Endothelial cell of umbilical vein (primary cell): ENCODE results near the gene NGF. TPM values are rescaled to one million over a fixed set of nuclear protein-coding genes. Genes with fewer than 3 reads are reported as not detected.

Experiments used
- BruUV-seq: library from RNA; stranded (reverse); fragments of 400-500 nt; replicated peaks from 2 replicates; lab custom pipeline; 2021; lab: Mats Ljungman, UMichigan
- CTCF ChIA-PET: fragments of 300-600, 350-600 bp; sonication (Branson Sonifier 250); formaldehyde crosslinking; loops from one replicate; lab custom pipeline; 2021; ENCODE audit warnings: antibody characterized with exemption, inconsistent platforms; lab: Charles Lee
- POLR2A ChIA-PET: fragments of 300-600, 350-600 bp; sonication (Branson Sonifier 250); formaldehyde crosslinking; loops from one replicate; lab custom pipeline; 2021; ENCODE audit warnings: antibody characterized with exemption, inconsistent platforms; lab: Charles Lee
- DNase-seq: peaks from one replicate; pipeline ENCODE4 v3.0.0-alpha.2; 2011; ENCODE audit warnings: low read depth, low spot score
- FAIRE-seq: peaks from 2 replicates; lab custom pipeline; 2011; peaks lifted over from hg19 to GRCh38; lab: Jason Lieb, UNC
- H2AFZ ChIP-seq: 2 replicates; pipeline ENCODE4 v1.6.0; 2012; ENCODE audit warnings: low read depth, low read length, control low read depth, inconsistent platforms
- H3K27ac ChIP-seq: 2 replicates; pipeline ENCODE4 v1.5.1; 2011; ENCODE audit warnings: low read depth, mild to moderate bottlenecking, control low read depth, low read length, moderate library complexity; ENCODE audit not compliant: insufficient read depth
- H3K27me3 ChIP-seq, 2 experiments: 2 replicates each; pipeline versions ENCODE4 v1.6.0 to v1.6.1; 2011; ENCODE audit warnings: low read length in 2 of 2, mixed read lengths in 1 of 2; ENCODE audit not compliant: control insufficient read depth in 2 of 2, insufficient read depth in 2 of 2
- H3K36me3 ChIP-seq, 2 experiments: 2 replicates in 1 of 2; 3 replicates in 1 of 2; pipeline ENCODE4 v1.5.1; 2011; ENCODE audit warnings: low read length in 2 of 2, mild to moderate bottlenecking in 1 of 2, moderate library complexity in 1 of 2; ENCODE audit not compliant: control insufficient read depth in 2 of 2, insufficient read depth in 2 of 2; ENCODE audit errors: extremely low read depth in 1 of 2
- H3K4me1 ChIP-seq: 3 replicates; pipeline ENCODE4 v1.5.1; 2011; ENCODE audit warnings: mild to moderate bottlenecking, low read length; ENCODE audit not compliant: control insufficient read depth, insufficient read depth; ENCODE audit errors: extremely low read depth
- H3K4me2 ChIP-seq: 2 replicates; pipeline ENCODE4 v1.6.1; 2011; ENCODE audit warnings: low read length, control low read depth, mixed read lengths; ENCODE audit not compliant: insufficient read depth
- H3K4me3 ChIP-seq, 3 experiments: fragments of 200-600 bp in 1 of 3; sonication (generic), shearing (Covaris generic) in 1 of 3; replicated peaks in 1 of 3; 2 replicates each; pipeline ENCODE4 v1.5.1; 2011 to 2016; ENCODE audit warnings: control low read depth in 3 of 3, low read length in 3 of 3, mild to moderate bottlenecking in 2 of 3, inconsistent platforms in 1 of 3, low read depth in 1 of 3, moderate library complexity in 1 of 3; ENCODE audit not compliant: insufficient read depth in 1 of 3
- H3K79me2 ChIP-seq: 2 replicates; pipeline ENCODE4 v1.6.0; 2012; ENCODE audit warnings: low read length, inconsistent platforms; ENCODE audit not compliant: control insufficient read depth, insufficient read depth
- H3K9ac ChIP-seq: replicated peaks from 2 replicates; pipeline ENCODE3; 2011; ENCODE audit warnings: low read length, control low read depth; ENCODE audit not compliant: insufficient read depth; ENCODE audit errors: extremely low read depth
- H3K9me1 ChIP-seq: replicated peaks from 3 replicates; pipeline ENCODE4 v1.6.0; 2011; ENCODE audit warnings: mild to moderate bottlenecking, low read length; ENCODE audit not compliant: control insufficient read depth, insufficient read depth; ENCODE audit errors: extremely low read depth
- H3K9me3 ChIP-seq: replicated peaks from 2 replicates; pipeline ENCODE4 v1.5.1; 2012; ENCODE audit warnings: low read length, inconsistent platforms; ENCODE audit not compliant: control insufficient read depth, insufficient read depth
- H4K20me1 ChIP-seq: replicated peaks from 2 replicates; pipeline ENCODE3; 2011; ENCODE audit warnings: mild to moderate bottlenecking, low read length; ENCODE audit not compliant: control insufficient read depth, insufficient read depth; ENCODE audit errors: extremely low read depth
- CTCF ChIP-seq, 2 donors: IDR thresholded peaks; 1 replicate in 1 of 2; 2 replicates in 1 of 2; pipeline ENCODE4 v1.5.1; 2011; ENCODE audit warnings: low read length in 2 of 2, mild to moderate bottlenecking in 2 of 2, moderate library complexity in 2 of 2, control low read depth in 1 of 2, inconsistent platforms in 1 of 2, low read depth in 1 of 2; ENCODE audit not compliant: insufficient read depth in 1 of 2; ENCODE audit errors: extremely low read depth in 1 of 2
- EZH2 ChIP-seq: IDR thresholded peaks from 2 replicates; pipeline ENCODE4 v1.6.1; 2012; ENCODE audit warnings: borderline replicate concordance, low read depth, mild to moderate bottlenecking, moderate library complexity, low read length, inconsistent platforms; ENCODE audit not compliant: severe bottlenecking
- FOS ChIP-seq: IDR thresholded peaks from 2 replicates; pipeline ENCODE4 v1.6.1; 2011; ENCODE audit warnings: mild to moderate bottlenecking, low read length, moderate library complexity, borderline replicate concordance; ENCODE audit not compliant: insufficient read depth
- GATA2 ChIP-seq: IDR thresholded peaks from 2 replicates; pipeline ENCODE4 v1.7.0; 2011; ENCODE audit warnings: low read depth, mild to moderate bottlenecking, moderate library complexity, mixed read lengths, low read length; ENCODE audit not compliant: insufficient read length, insufficient read depth
- JUN ChIP-seq: IDR thresholded peaks from 2 replicates; pipeline ENCODE4 v1.6.1; 2011; ENCODE audit warnings: borderline replicate concordance, low read depth; ENCODE audit not compliant: insufficient read length, insufficient read depth
- MAX ChIP-seq: IDR thresholded peaks from 2 replicates; pipeline ENCODE4 v1.6.1; 2011; ENCODE audit not compliant: insufficient read depth, insufficient read length
- MYC ChIP-seq: IDR thresholded peaks from one replicate; pipeline ENCODE4 v1.6.1; 2011; ENCODE audit warnings: mild to moderate bottlenecking, low read depth, low read length
- POLR2A ChIP-seq: IDR thresholded peaks from 2 replicates; pipeline ENCODE4 v1.6.1; 2012; ENCODE audit warnings: low read depth, mild to moderate bottlenecking, control low read depth, low read length
- POLR2AphosphoS5 ChIP-seq: IDR thresholded peaks from 2 replicates; pipeline ENCODE4 v1.6.1; 2012; ENCODE audit warnings: low read depth, mild to moderate bottlenecking, control low read depth, low read length, moderate library complexity; ENCODE audit not compliant: insufficient read depth
- dilution Hi-C: fragments of 300-500 bp; cut with MboI; formaldehyde crosslinking; loops from one replicate; pipeline ENCODE4 v1.15.0; 2019; ENCODE audit warnings: low sequenced_read_pairs; ENCODE audit not compliant: extremely low pct_ligation_motif_present
- intact Hi-C: fragments of 100-400 bp; cut with micrococcal nuclease; formaldehyde crosslinking; loops from one replicate; pipeline ENCODE4 v1.10.0; 2022
- polyA plus RNA-seq, 4 experiments: library from polyadenylated mRNA; depleted of rRNA in 3 of 4; stranded (reverse) in 3 of 4; unstranded in 1 of 4; fragments of >200 nt; gene quantifications; 2 replicates each; pipeline versions ENCODE4 v1.2.1 to v1.2.3, GENCODE V29; 2011 to 2012; ENCODE audit warnings: missing spikeins in 1 of 4
- total RNA-seq: library from RNA; stranded (reverse); gene quantifications from 2 replicates; pipeline ENCODE4 v1.2.3, GENCODE V29; 2021

The NGF gene
- total and polyA plus RNA-seq, 2 donors (not counting 3 experiments of a cell fraction or from before 2014, with no cell fraction given), result not detected

- Histone ChIP-seq H3K4me3 (no peak overlapping the region), H3K36me3 (no peaks in the 10 kb centered on the region), H3K9me1 (no peaks in the 10 kb centered on the region), H2AFZ (no peak overlapping the region), H3K27me3 (no peaks in the 10 kb centered on the region), H3K79me2 (no peaks in the 10 kb centered on the region), H3K4me2 (no peak overlapping the region), H3K9ac (no peak overlapping the region), H3K4me1 (no peaks in the 10 kb centered on the region), H4K20me1 (no peaks in the 10 kb centered on the region), H3K9me3 (no peaks in the 10 kb centered on the region), H3K27ac (no peak overlapping the region)
- DNase-seq (no peak), FAIRE-seq (no peak)
- ChIA-PET CTCF (interaction anchor here (2.0 kb wide), 1 partner anchor 18 kb away, joined by 9 read pairs; no protein-coding TSS in a partner anchor), POLR2A (no interaction called here)
- intact Hi-C loops (no loop called here), dilution Hi-C loops (no loop called here)
- BruUV-seq, result no TSS peak
- TF ChIP-seq CTCF (IDR thresholded peaks at IDR 0.05; ENCODE audit: extremely low read depth in 1 of 2, insufficient read depth in 1 of 2, low read depth in 1 of 2, low read length in 2 of 2) (no peak), JUN (no peak), MYC (no peak), FOS (no peak), EZH2 (no peak), GATA2 (no peak), MAX (no peak), POLR2AphosphoS5 (no peak), POLR2A (no peak)
These were observed 44.1 kb downstream of the NGF start for GRCh38 chr1:115293899-115294298.
